ENCODE results near the gene TNIK.

DNA sequence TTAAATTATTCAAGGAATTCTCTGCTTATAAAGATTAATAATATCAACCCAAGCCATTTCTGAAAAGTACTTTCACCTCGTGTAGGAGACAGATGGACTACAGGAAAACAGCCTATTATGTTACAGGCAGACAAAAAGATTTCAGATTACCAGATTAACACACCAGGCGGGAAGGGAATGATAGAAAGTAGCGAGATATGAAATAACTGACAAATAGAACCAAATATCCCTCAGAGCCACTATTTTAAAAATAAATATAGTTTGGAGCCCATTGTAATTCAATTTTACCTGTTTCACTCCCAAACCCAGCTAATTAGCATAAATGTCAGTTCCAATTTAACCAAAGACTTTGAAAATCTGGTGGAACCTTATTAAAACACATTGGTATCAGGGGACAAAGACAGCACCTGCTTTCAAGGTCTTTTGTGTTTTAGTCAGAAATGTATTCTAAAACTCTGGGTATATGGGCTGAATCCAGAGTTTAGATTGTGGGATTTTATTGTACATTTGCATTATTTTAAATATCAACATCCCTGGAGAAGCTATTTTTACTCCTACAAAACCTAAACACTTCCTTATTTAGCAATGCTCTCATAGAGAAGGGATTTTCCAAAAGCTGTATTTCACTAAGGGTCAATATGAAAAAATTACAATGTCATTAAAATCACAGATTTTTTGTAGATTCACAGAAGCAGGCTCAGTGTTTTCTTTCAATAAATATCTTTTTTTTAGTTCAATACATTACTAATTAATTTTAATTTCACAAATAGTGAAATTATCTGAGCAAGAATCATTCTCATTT, 138.4 kb downstream of the TNIK start:
- no peak for TF ChIP-seq SUZ12 (IDR thresholded peaks at IDR 0.05; ENCODE audit: extremely low read depth, insufficient read depth, insufficient read length)
- no peak for TF ChIP-seq YY1 (IDR thresholded peaks at IDR 0.05; ENCODE audit: insufficient read depth, insufficient read length)
